Left renal cortex interstitium (tissue), 4 donors: Measurements from ENCODE around the gene PRDM12. TPM values are rescaled to one million over a fixed set of nuclear protein-coding genes. Genes with fewer than 3 reads are reported as not detected.

ENCODE experiments used
- DNase-seq, 4 donors: peaks; one replicate each; pipeline ENCODE4 v3.0.0-alpha.2; 2013; ENCODE audit warnings: low read depth in 4 of 4, low spot score in 2 of 4, missing footprints in 1 of 4
- polyA plus RNA-seq, 4 donors: library from polyadenylated mRNA; unstranded; fragments of 120-200 nt; gene quantifications; one replicate each; pipeline ENCODE4 v1.2.1, GENCODE V29; 2013; ENCODE audit not compliant: insufficient read length in 4 of 4

The PRDM12 gene
- not detected for polyA plus RNA-seq

- DNase-seq, result no peak
Measured at GRCh38 chr9:130664251-130665028, at the start of gene PRDM12. TSS of gene PRDM12 (plus strand) at chr9:130664594. CDS start at chr9:130664654, 60 bp downstream.

GRCh38 chr9:130616451-130616850 is 47.9 kb upstream of the PRDM12 start:
- no peak for DNase-seq

GRCh38 chr9:130623466-130623865 is 40.9 kb upstream of the PRDM12 start:
- no peak for DNase-seq

- DNase-seq, result no peak
Measured at GRCh38 chr9:130624154-130624553, 40.2 kb upstream of the PRDM12 start.

GRCh38 chr9:130626249-130626996 is 38.0 kb upstream of the PRDM12 start:
- DNase-seq, result no peak

- no peak for DNase-seq
Measured at GRCh38 chr9:130627051-130627450, 37.3 kb upstream of the PRDM12 start.

- no peak for DNase-seq
Measured at GRCh38 chr9:130627896-130628792, 36.2 kb upstream of the PRDM12 start.

GRCh38 chr9:130629443-130630070 is 34.8 kb upstream of the PRDM12 start:
- DNase-seq, result no peak

- DNase-seq, result no peak
Measured at GRCh38 chr9:130630071-130630450, 34.3 kb upstream of the PRDM12 start.

GRCh38 chr9:130630506-130631330 is 33.7 kb upstream of the PRDM12 start:
- DNase-seq, result no peak

- DNase-seq, result no peak
Measured at GRCh38 chr9:130631331-130632080, 32.9 kb upstream of the PRDM12 start.

- no peak for DNase-seq
Measured at GRCh38 chr9:130632081-130632710, 32.2 kb upstream of the PRDM12 start.

- DNase-seq, result no peak
Measured at GRCh38 chr9:130632841-130633240, 31.6 kb upstream of the PRDM12 start.

- DNase-seq, result no peak
Measured at GRCh38 chr9:130633336-130634190, 30.8 kb upstream of the PRDM12 start.

GRCh38 chr9:130634191-130634768 is 30.1 kb upstream of the PRDM12 start:
- no peak for DNase-seq

GRCh38 chr9:130634801-130635200 is 29.6 kb upstream of the PRDM12 start:
- DNase-seq, result no peak

- no peak for DNase-seq
Measured at GRCh38 chr9:130635306-130635705, 29.1 kb upstream of the PRDM12 start.
